PC-9 (cell line): ENCODE measurements around the gene TRABD. TPM values are rescaled to one million over a fixed set of nuclear protein-coding genes. Genes with fewer than 3 reads are reported as not detected.
"Not testable (repeated sequence)": the region's sequence is repeated elsewhere in the genome, so short reads cannot be mapped to it uniquely, and the experiment has no call there.

Experiments used
- BruUV-seq: library from RNA; stranded (reverse); fragments of 400-500 nt; replicated peaks from 2 replicates; lab custom pipeline; 2021; lab: Mats Ljungman, UMichigan
- CTCF ChIA-PET: fragments of 300-600 bp; sonication (Branson Sonifier 250); formaldehyde crosslinking; loops from one replicate; lab custom pipeline; 2022; ENCODE audit warnings: antibody characterized with exemption; lab: Charles Lee
- POLR2A ChIA-PET: fragments of 300-600 bp; sonication (Branson Sonifier 250); formaldehyde crosslinking; loops from one replicate; lab custom pipeline; 2022; ENCODE audit warnings: antibody characterized with exemption; ENCODE audit not compliant: unreplicated experiment; lab: Charles Lee
- DNase-seq, 2 experiments: peaks; one replicate each; pipeline versions ENCODE4 v3.0.0 to v3.0.0-alpha.2; 2015 to 2022; ENCODE audit warnings: mixed read lengths in 1 of 2
- H2AFZ ChIP-seq: fragments of 200-600 bp; sonication (generic); 2 replicates; pipeline ENCODE4 v1.8.1; 2017; ENCODE audit warnings: antibody characterized with exemption
- H3F3A ChIP-seq: fragments of 200-600 bp; sonication (generic); 2 replicates; pipeline ENCODE4 v1.8.1; 2017; ENCODE audit warnings: antibody characterized with exemption, mild to moderate bottlenecking, low read depth; ENCODE audit not compliant: insufficient read depth
- H3K27ac ChIP-seq: fragments of 200-600 bp; sonication (generic); 2 replicates; pipeline ENCODE4 v1.6.1; 2016; ENCODE audit warnings: mixed run types
- H3K27me3 ChIP-seq: fragments of 200-600 bp; sonication (generic); 2 replicates; pipeline ENCODE4 v1.6.1; 2016; ENCODE audit warnings: low read depth, mixed run types; ENCODE audit not compliant: insufficient read depth
- H3K36me3 ChIP-seq: fragments of 200-600 bp; sonication (generic); 2 replicates; pipeline ENCODE4 v1.6.1; 2016; ENCODE audit warnings: low read depth, mixed run types
- H3K4me1 ChIP-seq: fragments of 200-600 bp; sonication (generic); replicated peaks from 2 replicates; pipeline ENCODE4 v1.6.1; 2016; ENCODE audit warnings: mixed run types; ENCODE audit not compliant: insufficient read depth
- H3K4me2 ChIP-seq: fragments of 200-600 bp; sonication (generic); 2 replicates; pipeline ENCODE4 v1.6.1; 2017; ENCODE audit warnings: mixed run types
- H3K4me3 ChIP-seq: fragments of 200-600 bp; sonication (generic); 2 replicates; pipeline ENCODE4 v1.6.1; 2016; ENCODE audit warnings: mixed run types
- H3K79me2 ChIP-seq: fragments of 200-600 bp; sonication (generic); 2 replicates; pipeline ENCODE4 v1.6.1; 2017; ENCODE audit warnings: low read depth, mixed run types
- H3K9me2 ChIP-seq: fragments of 200-600 bp; sonication (generic); 2 replicates; pipeline ENCODE4 v1.8.1; 2017; ENCODE audit warnings: mild to moderate bottlenecking; ENCODE audit not compliant: insufficient read depth
- H3K9me3 ChIP-seq: fragments of 200-600 bp; sonication (generic); 2 replicates; pipeline ENCODE4 v1.8.1; 2016; ENCODE audit warnings: low read depth; ENCODE audit not compliant: insufficient read depth
- H4K20me1 ChIP-seq: fragments of 200-600 bp; sonication (generic); 2 replicates; pipeline ENCODE4 v1.8.1; 2017; ENCODE audit not compliant: insufficient read depth
- EZH2 ChIP-seq: fragments of 200-600 bp; sonication (generic); IDR thresholded peaks from 2 replicates; pipeline ENCODE4 v1.8.0; 2017; ENCODE audit warnings: antibody characterized with exemption, low read depth
- intact Hi-C: fragments of 100-400 bp; cut with micrococcal nuclease; formaldehyde crosslinking; loops from one replicate; pipeline ENCODE4 v1.10.0; 2022; ENCODE audit not compliant: unreplicated experiment
- total RNA-seq: library from RNA; stranded (reverse); gene quantifications from 2 replicates; pipeline ENCODE4 v1.2.3, GENCODE V29; 2021
- TF ChIP-seq, protein P1 (sequence below): fragments of 200-600 bp; sonication (generic); conservative IDR thresholded peaks from 2 replicates; pipeline ENCODE4 v1.6.1; 2017; ENCODE audit warnings: mixed run types, antibody characterized with exemption, mild to moderate bottlenecking, moderate library complexity

TRABD gene
- total RNA-seq, 1 experiment from 2014 or later = 68.2 TPM

DNA sequence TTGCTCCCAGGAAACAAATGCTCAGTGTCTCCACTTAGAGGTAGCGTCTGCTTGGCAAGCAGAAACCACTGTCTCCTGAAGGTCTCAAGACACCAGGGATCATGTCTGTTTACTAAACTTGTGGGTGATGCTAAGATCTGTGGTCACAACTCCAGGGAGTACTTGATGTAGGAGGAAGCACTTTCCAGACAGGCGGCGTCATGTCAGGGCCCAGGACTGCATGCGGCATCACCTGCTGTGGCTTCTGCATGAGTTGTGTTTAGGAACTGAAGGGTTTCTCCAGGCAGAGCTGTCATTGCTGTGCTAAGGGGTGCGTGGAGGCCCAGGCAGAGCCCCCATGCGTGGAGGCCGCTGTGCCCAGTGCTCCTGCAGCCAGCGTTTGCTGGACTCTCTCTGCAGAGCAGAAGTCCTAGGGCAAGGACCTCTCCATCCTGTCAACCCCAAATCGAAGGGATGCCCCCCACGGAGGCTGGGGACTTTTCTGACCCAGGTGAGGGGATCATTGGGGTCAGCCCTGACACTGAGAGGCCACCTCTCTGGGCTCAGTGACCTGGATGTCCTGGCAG is 23.2 kb upstream of the TRABD start:
- DNase-seq = no peak
- H3K9me2 ChIP-seq = no peaks in the 10 kb centered on the region
- H3K36me3 ChIP-seq = no peaks in the 10 kb centered on the region
- ChIA-PET CTCF (no interaction called here), POLR2A (no interaction called here)
- no peaks in the 10 kb centered on the region for H3K79me2 ChIP-seq
- H3K27ac ChIP-seq = no peak overlapping the region
- H3K27me3 ChIP-seq = peaks cover 21% of the 10 kb centered on the region; the same call in 1 of the 2 replicates
- no peak overlapping the region for H3K4me2 ChIP-seq
- H3K4me3 ChIP-seq = no peak overlapping the region
- no TSS peak for BruUV-seq
- H3K9me3 ChIP-seq = no peaks in the 10 kb centered on the region
- no peaks in the 10 kb centered on the region for H3K4me1 ChIP-seq
- TF ChIP-seq, protein P1, sequence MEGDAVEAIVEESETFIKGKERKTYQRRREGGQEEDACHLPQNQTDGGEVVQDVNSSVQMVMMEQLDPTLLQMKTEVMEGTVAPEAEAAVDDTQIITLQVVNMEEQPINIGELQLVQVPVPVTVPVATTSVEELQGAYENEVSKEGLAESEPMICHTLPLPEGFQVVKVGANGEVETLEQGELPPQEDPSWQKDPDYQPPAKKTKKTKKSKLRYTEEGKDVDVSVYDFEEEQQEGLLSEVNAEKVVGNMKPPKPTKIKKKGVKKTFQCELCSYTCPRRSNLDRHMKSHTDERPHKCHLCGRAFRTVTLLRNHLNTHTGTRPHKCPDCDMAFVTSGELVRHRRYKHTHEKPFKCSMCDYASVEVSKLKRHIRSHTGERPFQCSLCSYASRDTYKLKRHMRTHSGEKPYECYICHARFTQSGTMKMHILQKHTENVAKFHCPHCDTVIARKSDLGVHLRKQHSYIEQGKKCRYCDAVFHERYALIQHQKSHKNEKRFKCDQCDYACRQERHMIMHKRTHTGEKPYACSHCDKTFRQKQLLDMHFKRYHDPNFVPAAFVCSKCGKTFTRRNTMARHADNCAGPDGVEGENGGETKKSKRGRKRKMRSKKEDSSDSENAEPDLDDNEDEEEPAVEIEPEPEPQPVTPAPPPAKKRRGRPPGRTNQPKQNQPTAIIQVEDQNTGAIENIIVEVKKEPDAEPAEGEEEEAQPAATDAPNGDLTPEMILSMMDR = no peak
- no peak for TF ChIP-seq EZH2
- no peaks in the 10 kb centered on the region for H4K20me1 ChIP-seq
- no peak overlapping the region for H2AFZ ChIP-seq
- intact Hi-C loops = no loop called here
- no peaks in the 10 kb centered on the region for H3F3A ChIP-seq

DNA sequence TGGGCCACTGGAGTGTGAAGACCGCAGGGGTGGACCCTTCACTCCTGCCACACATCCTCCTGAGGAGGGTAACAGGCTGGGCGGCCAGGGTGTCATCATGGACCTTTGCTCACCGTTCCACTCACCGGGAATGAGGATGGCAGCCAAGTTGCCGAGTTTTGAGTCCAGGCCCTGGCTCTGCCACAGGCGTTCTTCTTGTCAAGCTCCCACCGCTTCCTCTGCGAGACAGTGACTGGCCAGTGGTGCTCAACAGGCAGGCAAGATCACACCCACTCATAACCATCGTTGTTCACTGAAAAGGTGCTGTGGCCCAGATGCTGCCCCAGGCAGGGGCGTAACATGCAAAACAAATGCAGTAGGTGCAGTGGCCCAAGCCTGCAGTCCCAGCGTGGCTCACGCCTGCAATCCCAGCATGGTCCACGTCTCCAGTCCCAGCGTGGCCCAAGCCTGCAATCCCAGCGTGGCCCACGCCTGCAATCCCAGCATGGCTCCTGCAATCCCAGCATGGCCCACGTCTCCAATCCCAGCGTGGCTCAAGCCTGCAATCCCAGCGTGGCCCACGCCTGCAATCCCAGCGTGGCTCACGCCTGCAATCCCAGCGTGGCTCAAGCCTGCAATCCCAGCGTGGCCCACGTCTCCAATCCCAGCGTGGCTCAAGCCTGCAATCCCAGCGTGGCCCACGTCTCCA is 20.1 kb upstream of the TRABD start:
- Histone ChIP-seq H3K4me3 (no peak overlapping the region), H3K27ac (no peak overlapping the region), H2AFZ (no peak overlapping the region), H3K79me2 (no peaks in the 10 kb centered on the region), H3K27me3 (no peaks in the 10 kb centered on the region), H3K9me2 (no peaks in the 10 kb centered on the region), H3F3A (no peaks in the 10 kb centered on the region), H3K9me3 (no peaks in the 10 kb centered on the region), H4K20me1 (no peaks in the 10 kb centered on the region), H3K4me1 (peaks cover 4% of the 10 kb centered on the region; the same call in 1 of the 2 replicates), H3K36me3 (no peaks in the 10 kb centered on the region), H3K4me2 (no peak overlapping the region)
- POLR2A ChIA-PET = interaction anchor here (0.7 kb wide), 1 partner anchor 25 kb away, joined by 3 read pairs; no protein-coding TSS in a partner anchor
- CTCF ChIA-PET = no interaction called here
- TF ChIP-seq, protein P1 = no peak
- no peak for TF ChIP-seq EZH2
- intact Hi-C loops = no loop called here
- DNase-seq = no peak
- BruUV-seq = no TSS peak

DNA sequence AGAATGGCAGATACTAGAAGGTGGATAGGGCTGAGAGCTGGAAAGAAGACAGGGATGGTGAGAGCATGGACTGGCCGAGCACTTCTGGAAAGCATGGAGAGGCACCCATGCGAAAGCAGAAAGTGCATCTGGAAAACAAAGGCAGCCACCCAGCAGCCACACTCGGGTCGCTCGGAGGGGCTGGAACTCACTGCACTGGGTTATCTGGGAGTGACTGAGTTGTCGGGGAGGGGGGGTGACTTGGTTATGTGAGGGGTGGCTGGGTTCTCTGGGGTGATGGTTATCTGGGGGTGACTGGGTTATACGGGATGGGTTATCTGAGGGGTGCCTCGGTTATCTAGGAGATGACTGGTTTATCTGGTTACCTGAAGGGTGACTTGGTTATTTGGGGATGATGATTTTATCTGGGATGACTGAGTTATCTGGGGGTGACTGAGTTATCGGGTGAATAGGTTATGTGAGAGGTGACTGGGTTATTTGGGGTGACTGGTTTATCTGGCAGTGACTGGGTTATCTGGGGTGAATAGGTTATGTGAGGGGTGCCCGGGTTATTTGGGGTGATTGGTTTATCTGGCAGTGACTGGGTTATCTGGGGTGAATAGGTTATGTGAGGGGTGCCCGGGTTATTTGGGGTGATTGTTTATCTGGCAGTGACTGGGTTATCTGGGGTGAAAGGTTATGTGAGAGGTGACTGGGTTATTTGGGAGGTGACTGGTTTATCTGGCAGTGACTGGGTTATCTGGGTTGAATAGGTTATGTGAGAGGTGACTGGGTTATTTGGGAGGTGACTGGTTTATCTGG is 17.8 kb upstream of the TRABD start:
- H3K9me3 ChIP-seq = no peaks in the 10 kb centered on the region
- H3K36me3 ChIP-seq = no peaks in the 10 kb centered on the region
- H3K27ac ChIP-seq = no peak overlapping the region
- ChIA-PET POLR2A (no interaction called here), CTCF (no interaction called here)
- H3K79me2 ChIP-seq = peaks cover 4% of the 10 kb centered on the region; the same call in 1 of the 2 replicates
- H2AFZ ChIP-seq = no peak overlapping the region
- H3K27me3 ChIP-seq = no peaks in the 10 kb centered on the region
- intact Hi-C loops = no loop called here
- no peak overlapping the region for H3K4me3 ChIP-seq
- DNase-seq = no peak
- no peak for TF ChIP-seq EZH2
- TF ChIP-seq, protein P1 = no peak
- H3F3A ChIP-seq = peaks cover 10% of the 10 kb centered on the region; the same call in 1 of the 2 replicates
- H3K4me2 ChIP-seq = no peak overlapping the region
- BruUV-seq = no TSS peak
- no peaks in the 10 kb centered on the region for H4K20me1 ChIP-seq
- peaks cover 13% of the 10 kb centered on the region for H3K4me1 ChIP-seq
- no peaks in the 10 kb centered on the region for H3K9me2 ChIP-seq

DNA sequence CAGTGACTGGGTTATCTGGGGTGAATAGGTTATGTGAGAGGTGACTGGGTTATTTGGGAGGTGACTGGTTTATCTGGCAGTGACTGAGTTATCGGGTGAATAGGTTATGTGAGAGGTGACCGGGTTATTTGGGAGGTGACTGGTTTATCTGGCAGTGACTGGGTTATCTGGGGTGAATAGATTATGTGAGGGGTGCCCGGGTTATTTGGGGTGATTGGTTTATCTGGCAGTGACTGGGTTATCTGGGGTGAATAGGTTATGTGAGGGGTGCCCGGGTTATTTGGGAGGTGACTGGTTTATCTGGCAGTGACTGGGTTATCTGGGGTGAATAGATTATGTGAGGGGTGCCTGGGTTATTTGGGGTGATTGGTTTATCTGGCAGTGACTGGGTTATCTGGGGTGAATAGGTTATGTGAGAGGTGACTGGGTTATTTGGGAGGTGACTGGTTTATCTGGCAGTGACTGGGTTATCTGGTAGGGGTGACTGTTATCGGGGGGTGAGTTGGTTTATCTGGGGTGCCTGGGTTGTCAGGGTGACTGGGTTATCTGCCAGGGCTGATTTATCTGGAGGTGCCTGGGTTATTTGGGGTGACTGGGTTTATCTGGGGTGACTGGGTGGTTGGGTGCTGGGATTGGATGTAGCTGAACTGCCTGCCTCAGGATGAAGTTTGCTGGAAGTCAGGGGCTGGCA is 17.1 kb upstream of the TRABD start:
- BruUV-seq, intact Hi-C loops, H3F3A ChIP-seq, H3K9me2 ChIP-seq, H3K79me2 ChIP-seq, H3K4me3 ChIP-seq, H3K27ac ChIP-seq, H3K27me3 ChIP-seq, H3K9me3 ChIP-seq, DNase-seq, H4K20me1 ChIP-seq, H3K36me3 ChIP-seq, H3K4me2 ChIP-seq, CTCF ChIA-PET, POLR2A ChIA-PET, H2AFZ ChIP-seq: not testable (repeated sequence)
- H3K4me1 ChIP-seq = peaks cover 13% of the 10 kb centered on the region
